Breast epithelium (tissue), 4 donors: ENCODE measurements around the gene BBX. TPM values are rescaled to one million over a fixed set of nuclear protein-coding genes. Genes with fewer than 3 reads are reported as not detected.

Source experiments
- DNase-seq, 2 donors: peaks; one replicate each; pipeline ENCODE4 v3.0.0-alpha.2; 2019; ENCODE audit warnings: low spot score in 2 of 2
- H3K27ac ChIP-seq, 2 donors: fragments of 200-600 bp; sonication (generic) in 1 of 2; one replicate each; pipeline ENCODE4 v1.5.1; 2016 to 2019; ENCODE audit warnings: mild to moderate bottlenecking in 1 of 2
- H3K27me3 ChIP-seq, 2 donors: fragments of 200-600 bp; sonication (generic) in 1 of 2; one replicate each; pipeline versions ENCODE4 v1.5.1 to v1.6.0; 2017 to 2019; ENCODE audit warnings: control low read depth in 1 of 2, mild to moderate bottlenecking in 1 of 2
- H3K36me3 ChIP-seq: fragments of 200-600 bp; one replicate; pipeline ENCODE4 v1.5.1; 2019
- H3K4me1 ChIP-seq, 2 donors: fragments of 200-600 bp; sonication (generic); one replicate each; pipeline ENCODE4 v1.5.1; 2016 to 2019; ENCODE audit warnings: control low read depth in 1 of 2
- H3K4me3 ChIP-seq, 3 donors: fragments of 200-600 bp; sonication (generic); 1 replicate in 2 of 3; 2 replicates in 1 of 3; pipeline ENCODE4 v1.5.1; 2016 to 2019; ENCODE audit warnings: mild to moderate bottlenecking in 3 of 3, moderate library complexity in 2 of 3
- H3K9me3 ChIP-seq, 2 donors: fragments of 200-600 bp; sonication (generic) in 1 of 2; one replicate each; pipeline ENCODE4 v1.5.1; 2016 to 2019; ENCODE audit warnings: control low read depth in 1 of 2
- POLR2A ChIP-seq: fragments of 450-650 bp; IDR thresholded peaks from one replicate; pipeline ENCODE4 v1.6.1; 2016; ENCODE audit warnings: antibody characterized with exemption, mild to moderate bottlenecking, moderate library complexity
- POLR2AphosphoS5 ChIP-seq, 3 donors: sonication (generic); formaldehyde crosslinking; IDR thresholded peaks; one replicate each; pipeline ENCODE4 v1.6.1; 2017; ENCODE audit warnings: antibody characterized with exemption in 3 of 3
- intact Hi-C: fragments of 100-400 bp; cut with DNase I; formaldehyde crosslinking; loops from one replicate; pipeline ENCODE4 v1.15.1; 2023; ENCODE audit warnings: low total_unique reads
- total RNA-seq, 3 donors: library from RNA; depleted of rRNA; stranded (reverse); fragments of >200 nt; gene quantifications; one replicate each; pipeline ENCODE4 v1.1.0, GENCODE V29; 2016
- TF ChIP-seq, protein P1 (sequence below), 3 donors: fragments of 450-650 bp; IDR thresholded peaks; one replicate each; pipeline ENCODE4 v1.5.1; 2016 to 2017; ENCODE audit warnings: antibody characterized with exemption in 3 of 3, mild to moderate bottlenecking in 3 of 3, moderate library complexity in 3 of 3

Gene BBX
- total RNA-seq, 3 donors from 2014 or later, result 59.0 to 95.9 (median 70.8) TPM

- TF ChIP-seq, protein P1, sequence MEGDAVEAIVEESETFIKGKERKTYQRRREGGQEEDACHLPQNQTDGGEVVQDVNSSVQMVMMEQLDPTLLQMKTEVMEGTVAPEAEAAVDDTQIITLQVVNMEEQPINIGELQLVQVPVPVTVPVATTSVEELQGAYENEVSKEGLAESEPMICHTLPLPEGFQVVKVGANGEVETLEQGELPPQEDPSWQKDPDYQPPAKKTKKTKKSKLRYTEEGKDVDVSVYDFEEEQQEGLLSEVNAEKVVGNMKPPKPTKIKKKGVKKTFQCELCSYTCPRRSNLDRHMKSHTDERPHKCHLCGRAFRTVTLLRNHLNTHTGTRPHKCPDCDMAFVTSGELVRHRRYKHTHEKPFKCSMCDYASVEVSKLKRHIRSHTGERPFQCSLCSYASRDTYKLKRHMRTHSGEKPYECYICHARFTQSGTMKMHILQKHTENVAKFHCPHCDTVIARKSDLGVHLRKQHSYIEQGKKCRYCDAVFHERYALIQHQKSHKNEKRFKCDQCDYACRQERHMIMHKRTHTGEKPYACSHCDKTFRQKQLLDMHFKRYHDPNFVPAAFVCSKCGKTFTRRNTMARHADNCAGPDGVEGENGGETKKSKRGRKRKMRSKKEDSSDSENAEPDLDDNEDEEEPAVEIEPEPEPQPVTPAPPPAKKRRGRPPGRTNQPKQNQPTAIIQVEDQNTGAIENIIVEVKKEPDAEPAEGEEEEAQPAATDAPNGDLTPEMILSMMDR (IDR thresholded peaks at IDR 0.05), result no peak
- TF ChIP-seq POLR2AphosphoS5 (IDR thresholded peaks at IDR 0.05) (no peak), POLR2A (no peak)
- Histone ChIP-seq H3K4me3 (no peak overlapping the region), H3K9me3 (no peaks in the 10 kb centered on the region), H3K27me3 (no peaks in the 10 kb centered on the region), H3K27ac (no peak overlapping the region), H3K36me3 (no peaks in the 10 kb centered on the region), H3K4me1 (no peaks in the 10 kb centered on the region)
- no peak for DNase-seq
- intact Hi-C loops, result no loop called here
These were observed 128.0 kb downstream of the BBX start for GRCh38 chr3:107650788-107651187.

- Histone ChIP-seq H3K36me3 (no peaks in the 10 kb centered on the region), H3K4me3 (no peak overlapping the region), H3K27me3 (no peaks in the 10 kb centered on the region), H3K27ac (no peak overlapping the region), H3K4me1 (no peaks in the 10 kb centered on the region), H3K9me3 (no peaks in the 10 kb centered on the region)
- no peak for DNase-seq
- TF ChIP-seq, protein P1 (IDR thresholded peaks at IDR 0.05), result no peak
- TF ChIP-seq POLR2A (no peak), POLR2AphosphoS5 (IDR thresholded peaks at IDR 0.05) (no peak)
- intact Hi-C loops, result no loop called here
These were observed 129.0 kb downstream of the BBX start for GRCh38 chr3:107651782-107652181.

DNA sequence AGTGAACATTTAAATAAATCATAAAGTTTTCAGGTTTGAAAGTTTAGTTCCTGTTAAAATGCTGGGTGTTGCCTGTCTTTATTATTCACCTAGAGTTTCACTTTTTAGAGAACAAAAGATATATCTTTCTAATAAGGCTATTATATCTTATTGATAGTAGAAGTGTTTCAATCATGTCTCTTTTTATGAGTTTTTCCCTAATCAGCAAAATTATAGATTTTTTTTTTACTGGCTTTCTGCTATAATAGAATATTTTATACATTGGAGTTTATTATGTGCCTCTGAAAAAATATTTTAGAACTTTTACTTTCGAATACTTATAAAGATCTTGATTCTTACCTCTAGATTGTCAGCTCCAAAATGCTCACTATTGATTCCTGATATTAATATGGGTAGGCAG lies 131.5 kb downstream of the BBX start:
- no peak overlapping the region for H3K4me3 ChIP-seq
- H3K27ac ChIP-seq, result no peak overlapping the region
- DNase-seq, result no peak
- H3K36me3 ChIP-seq, result no peaks in the 10 kb centered on the region
- no peaks in the 10 kb centered on the region for H3K27me3 ChIP-seq
- no peaks in the 10 kb centered on the region for H3K9me3 ChIP-seq
- no peak for TF ChIP-seq POLR2A
- TF ChIP-seq, protein P1 (IDR thresholded peaks at IDR 0.05), result no peak
- TF ChIP-seq POLR2AphosphoS5 (IDR thresholded peaks at IDR 0.05), result no peak
- intact Hi-C loops, result no loop called here
- H3K4me1 ChIP-seq, result no peaks in the 10 kb centered on the region

- TF ChIP-seq, protein P1 (IDR thresholded peaks at IDR 0.05), result no peak
- TF ChIP-seq POLR2AphosphoS5 (IDR thresholded peaks at IDR 0.05) (no peak), POLR2A (no peak)
- Histone ChIP-seq H3K4me1 (no peaks in the 10 kb centered on the region), H3K27me3 (no peaks in the 10 kb centered on the region), H3K27ac (no peak overlapping the region), H3K36me3 (no peaks in the 10 kb centered on the region), H3K9me3 (no peaks in the 10 kb centered on the region), H3K4me3 (no peak overlapping the region)
- intact Hi-C loops, result no loop called here
- no peak for DNase-seq
These were observed 135.2 kb downstream of the BBX start for GRCh38 chr3:107657971-107658370.

- H3K9me3 ChIP-seq, result no peaks in the 10 kb centered on the region
- H3K36me3 ChIP-seq, result no peaks in the 10 kb centered on the region
- TF ChIP-seq POLR2A, result no peak
- no peak for TF ChIP-seq POLR2AphosphoS5 (IDR thresholded peaks at IDR 0.05)
- TF ChIP-seq, protein P1 (IDR thresholded peaks at IDR 0.05), result peak; percentile 11 to 43 (median 40)
- H3K4me3 ChIP-seq, result no peak overlapping the region
- H3K27ac ChIP-seq, result no peak overlapping the region
- intact Hi-C loops, result no loop called here
- H3K4me1 ChIP-seq, result no peaks in the 10 kb centered on the region
- no peaks in the 10 kb centered on the region for H3K27me3 ChIP-seq
- no peak for DNase-seq
These were observed 137.7 kb downstream of the BBX start for GRCh38 chr3:107660306-107660976.
